ENCODE data around the gene POU2F3. TPM values are rescaled to one million over a fixed set of nuclear protein-coding genes. Genes with fewer than 3 reads are reported as not detected.

POU2F3 gene
- total and polyA plus RNA-seq, 2 of the 4 experiments (the other 2 are of a cell fraction), result under 0.01 to 0.09 TPM

DNA sequence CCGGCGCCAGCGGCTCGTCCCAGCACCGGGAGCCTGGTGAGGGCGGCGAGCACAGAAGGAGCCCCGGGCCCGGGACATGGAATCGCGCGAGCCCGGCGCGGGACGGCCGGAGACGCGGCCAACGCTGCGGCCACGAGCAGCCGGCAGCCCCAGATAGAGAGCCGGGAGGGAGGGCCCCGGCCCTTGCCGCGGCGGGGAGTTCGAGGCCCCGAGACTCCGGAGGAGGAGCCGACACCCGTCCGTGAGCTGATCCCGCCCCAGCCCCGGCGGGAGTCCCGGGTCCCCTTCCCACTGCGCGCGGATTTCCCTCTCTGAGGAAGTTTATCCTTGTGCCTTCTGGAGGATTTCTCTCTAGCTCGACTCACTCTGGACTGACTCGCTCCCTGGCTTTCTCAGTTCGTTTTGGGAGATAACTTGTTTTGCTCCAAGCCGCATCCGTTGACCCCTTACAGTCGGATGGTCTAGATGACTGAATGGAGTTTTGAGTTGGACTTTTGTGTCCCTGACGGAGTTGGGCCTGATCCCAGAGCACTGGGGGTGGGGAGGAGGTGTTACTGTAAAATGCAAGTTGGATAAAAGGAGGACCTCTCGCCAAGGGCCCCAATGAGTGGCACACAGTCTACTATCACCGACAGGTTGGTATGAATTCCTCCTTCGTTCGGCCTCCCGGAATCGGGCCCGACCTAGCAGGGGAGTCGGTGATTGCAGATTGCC lies 96.9 kb downstream of the POU2F3 start:
- Histone ChIP-seq H3K56ac (ENCODE audit: extremely low read depth, insufficient read depth, low read length) (peak overlapping the region; percentile 94), H2BK5ac (ENCODE audit: low read depth, low read length, poor library complexity, severe bottlenecking) (peak overlapping the region; percentile 85), H4K5ac (ENCODE audit: low read depth, low read length) (peak overlapping the region; percentile 51; the same call in 1 of the 2 replicates), H2BK20ac (ENCODE audit: low read depth, low read length) (0 out of 2 replicates have a peak overlapping the region, but pooled peaks have one; percentile 30), H2BK120ac (ENCODE audit: low read depth, low read length) (peak overlapping the region; percentile 55), H4K8ac (ENCODE audit: low read depth in 2 of 2, low read length in 2 of 2) (peak overlapping the region; percentile 17 to 77; a peak in 2 of 4 replicates), H3K4me2 (ENCODE audit: low read depth, low read length) (peak overlapping the region; percentile 100), H2AK9ac (replicated peaks; ENCODE audit: low read depth, low read length, poor library complexity) (peak overlapping the region; percentile 88), H3K4me1 (ENCODE audit: control insufficient read depth, insufficient read depth, low read length) (peaks cover 2% of the 10 kb centered on the region), H3K36me3 (ENCODE audit: control insufficient read depth, insufficient read depth, low read length) (no peaks in the 10 kb centered on the region), H3K9ac (ENCODE audit: low read depth, low read length) (peak overlapping the region; percentile 96), H4K91ac (ENCODE audit: insufficient read depth, low read depth, low read length) (peak overlapping the region; percentile 86), H3K14ac (replicated peaks; ENCODE audit: low read depth, low read length) (peak overlapping the region; percentile 98), H3K4me3 (ENCODE audit: insufficient read depth, low read depth, low read length) (peak overlapping the region; percentile 93), H2AFZ (replicated peaks; ENCODE audit: low read length, poor library complexity) (peak overlapping the region; percentile 94), H2BK15ac (ENCODE audit: low read depth, low read length) (peak overlapping the region; percentile 37; the same call in 1 of the 3 replicates), H3K27ac (ENCODE audit: insufficient read depth, low read length) (peak overlapping the region; percentile 92), H3K79me1 (ENCODE audit: low read depth in 1 of 2, low read length in 2 of 2) (peaks cover 3 to 24% of the 10 kb centered on the region in 2 experiments; a peak in 3 of 4 replicates), H3K23ac (ENCODE audit: low read depth, low read length) (peak overlapping the region; percentile 76), H3K18ac (ENCODE audit: low read depth, low read length) (peak overlapping the region; percentile 76), H2AK5ac (ENCODE audit: low read depth, low read length) (peak overlapping the region; percentile 88), H3K9me3 (ENCODE audit: control insufficient read depth, insufficient read depth, low read length) (no peaks in the 10 kb centered on the region), H4K20me1 (ENCODE audit: insufficient read depth, low read length) (peaks cover 42% of the 10 kb centered on the region), H3K4ac (ENCODE audit: low read depth, low read length) (peak overlapping the region; percentile 95), H3K9me1 (ENCODE audit: insufficient read depth, low read length) (no peaks in the 10 kb centered on the region), H3K27me3 (ENCODE audit: control insufficient read depth, insufficient read depth, low read length) (no peaks in the 10 kb centered on the region)
- CTCF ChIA-PET, result interaction anchor here (0.6 to 0.7 kb wide), 2 partner anchors 165 to 701 kb away, joined by 3 read pairs; no protein-coding TSS in a partner anchor
- ATAC-seq (ENCODE audit: low read depth) (peak; percentile 32), DNase-seq (peak; percentile 20)
- in situ Hi-C loops (cut with MboI; ENCODE audit: low sequenced_read_pairs) (loop anchor here (25.0 kb wide), 1 partner anchor 101 kb away; no protein-coding TSS in a partner anchor), dilution Hi-C loops (cut with HindIII; ENCODE audit: low sequenced_read_pairs, unreplicated experiment) (no loop called here), intact Hi-C loops (cut with micrococcal nuclease) (loop anchor here (1.0 to 10.0 kb wide), 8 partner anchors 51 to 1258 kb away; no protein-coding TSS in a partner anchor)
- WGBS, 2 experiments (ENCODE audit: extremely low coverage in 2 of 2, insufficient read length in 1 of 2), result 0% methylated on average over 36 of the region's 56 CpGs; no CpG with 5 or more reads in 1 of the 2 experiments
- POLR2A ChIA-PET (ENCODE audit: unreplicated experiment), result interaction anchor here (0.6 to 1.7 kb wide), 3 partner anchors 8 to 95 kb away, joined by 3 to 24 read pairs (median 4); partner anchors contain the start of gene TLCD5
- BruUV-seq (replicated peaks), result no TSS peak
- TF ChIP-seq, protein P1, sequence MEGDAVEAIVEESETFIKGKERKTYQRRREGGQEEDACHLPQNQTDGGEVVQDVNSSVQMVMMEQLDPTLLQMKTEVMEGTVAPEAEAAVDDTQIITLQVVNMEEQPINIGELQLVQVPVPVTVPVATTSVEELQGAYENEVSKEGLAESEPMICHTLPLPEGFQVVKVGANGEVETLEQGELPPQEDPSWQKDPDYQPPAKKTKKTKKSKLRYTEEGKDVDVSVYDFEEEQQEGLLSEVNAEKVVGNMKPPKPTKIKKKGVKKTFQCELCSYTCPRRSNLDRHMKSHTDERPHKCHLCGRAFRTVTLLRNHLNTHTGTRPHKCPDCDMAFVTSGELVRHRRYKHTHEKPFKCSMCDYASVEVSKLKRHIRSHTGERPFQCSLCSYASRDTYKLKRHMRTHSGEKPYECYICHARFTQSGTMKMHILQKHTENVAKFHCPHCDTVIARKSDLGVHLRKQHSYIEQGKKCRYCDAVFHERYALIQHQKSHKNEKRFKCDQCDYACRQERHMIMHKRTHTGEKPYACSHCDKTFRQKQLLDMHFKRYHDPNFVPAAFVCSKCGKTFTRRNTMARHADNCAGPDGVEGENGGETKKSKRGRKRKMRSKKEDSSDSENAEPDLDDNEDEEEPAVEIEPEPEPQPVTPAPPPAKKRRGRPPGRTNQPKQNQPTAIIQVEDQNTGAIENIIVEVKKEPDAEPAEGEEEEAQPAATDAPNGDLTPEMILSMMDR (conservative IDR thresholded peaks at IDR 0.05; ENCODE audit: low read depth, low read length), result no peak
- no peak for TF ChIP-seq RAD21 (IDR thresholded peaks at IDR 0.05; ENCODE audit: low read length)
- TF ChIP-seq, protein P2, sequence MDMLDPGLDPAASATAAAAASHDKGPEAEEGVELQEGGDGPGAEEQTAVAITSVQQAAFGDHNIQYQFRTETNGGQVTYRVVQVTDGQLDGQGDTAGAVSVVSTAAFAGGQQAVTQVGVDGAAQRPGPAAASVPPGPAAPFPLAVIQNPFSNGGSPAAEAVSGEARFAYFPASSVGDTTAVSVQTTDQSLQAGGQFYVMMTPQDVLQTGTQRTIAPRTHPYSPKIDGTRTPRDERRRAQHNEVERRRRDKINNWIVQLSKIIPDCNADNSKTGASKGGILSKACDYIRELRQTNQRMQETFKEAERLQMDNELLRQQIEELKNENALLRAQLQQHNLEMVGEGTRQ (IDR thresholded peaks at IDR 0.05; ENCODE audit: low read depth, low read length), result no peak
- no peak for TF ChIP-seq FOS (IDR thresholded peaks at IDR 0.05; ENCODE audit: low read depth, low read length)
- TF ChIP-seq MAFK (IDR thresholded peaks at IDR 0.05; ENCODE audit: low read depth, low read length), result no peak
